PC-3 (cell line): ENCODE data around the gene STUM. TPM values are rescaled to one million over a fixed set of nuclear protein-coding genes. Genes with fewer than 3 reads are reported as not detected.
A peak's percentile ranks its signal among the peaks of the same experiment; 100 is the strongest.

Experiments
- ATAC-seq: fragments of 200-7000 bp; cut with Tn5 transposase; 2 replicates; pipeline ENCODE4 v1.9.1; 2020; ENCODE audit warnings: mild to moderate bottlenecking, moderate library complexity
- BruUV-seq: library from RNA; stranded (reverse); fragments of 400-500 nt; replicated peaks from 2 replicates; lab custom pipeline; 2021; lab: Mats Ljungman, UMichigan
- CTCF ChIA-PET: fragments of 300-600 bp; sonication (Branson Sonifier 250); formaldehyde crosslinking; loops from one replicate; lab custom pipeline; 2022; ENCODE audit warnings: antibody characterized with exemption; lab: Charles Lee
- POLR2A ChIA-PET: fragments of 300-600 bp; sonication (Branson Sonifier 250); formaldehyde crosslinking; loops from one replicate; lab custom pipeline; 2022; ENCODE audit warnings: antibody characterized with exemption; ENCODE audit not compliant: unreplicated experiment; lab: Charles Lee
- DNase-seq: peaks from one replicate; pipeline ENCODE4 v3.0.0-alpha.2; 2015
- H2AFZ ChIP-seq: fragments of 300-600 bp; sonication (generic); 2 replicates; pipeline ENCODE4 v1.6.0; 2016; ENCODE audit warnings: antibody characterized with exemption, low read length
- H3F3A ChIP-seq: fragments of 300-600 bp; sonication (generic); one replicate; pipeline ENCODE4 v1.6.0; 2017; ENCODE audit warnings: antibody characterized with exemption, low read length, control low read depth, mild to moderate bottlenecking; ENCODE audit not compliant: unreplicated experiment
- H3K27ac ChIP-seq: fragments of 300-600 bp; sonication (generic); 2 replicates; pipeline ENCODE4 v1.5.1; 2016; ENCODE audit warnings: mild to moderate bottlenecking, low read length
- H3K27me3 ChIP-seq: fragments of 300-600 bp; sonication (generic); 2 replicates; pipeline ENCODE4 v1.6.1; 2016; ENCODE audit warnings: low read length, mixed read lengths
- H3K36me3 ChIP-seq: fragments of 300-600 bp; sonication (generic); 2 replicates; pipeline ENCODE4 v1.6.1; 2016; ENCODE audit warnings: low read depth, mixed run types, low read length, mixed read lengths
- H3K4me1 ChIP-seq: fragments of 300-600 bp; sonication (generic); 2 replicates; pipeline ENCODE4 v1.5.1; 2016; ENCODE audit warnings: low read length; ENCODE audit not compliant: insufficient read depth
- H3K4me2 ChIP-seq: fragments of 300-600 bp; sonication (generic); 2 replicates; pipeline ENCODE4 v1.6.0; 2016; ENCODE audit warnings: low read length
- H3K4me3 ChIP-seq: fragments of 300-600 bp; sonication (generic); 2 replicates; pipeline ENCODE4 v1.5.1; 2016; ENCODE audit warnings: mild to moderate bottlenecking, low read length, mixed read lengths
- H3K79me2 ChIP-seq: fragments of 300-600 bp; sonication (generic); 2 replicates; pipeline ENCODE4 v1.6.1; 2017; ENCODE audit warnings: low read length, mixed read lengths
- H3K9ac ChIP-seq: fragments of 300-600 bp; sonication (generic); 2 replicates; pipeline ENCODE4 v1.6.0; 2016; ENCODE audit warnings: mild to moderate bottlenecking, low read length
- H3K9me2 ChIP-seq: fragments of 300-600 bp; sonication (generic); replicated peaks from 2 replicates; pipeline ENCODE4 v1.6.1; 2016; ENCODE audit warnings: mixed run types, low read length, mixed read lengths
- H3K9me3 ChIP-seq: fragments of 300-600 bp; sonication (generic); 2 replicates; pipeline ENCODE4 v1.6.1; 2016; ENCODE audit warnings: low read length, mixed read lengths
- H4K20me1 ChIP-seq: fragments of 300-600 bp; sonication (generic); 2 replicates; pipeline ENCODE4 v1.6.1; 2016; ENCODE audit warnings: low read length, mixed read lengths
- EZH2 ChIP-seq: fragments of 300-600 bp; sonication (generic); IDR thresholded peaks from one replicate; pipeline ENCODE4 v1.6.1; 2017; ENCODE audit warnings: antibody characterized with exemption, mild to moderate bottlenecking, low read length; ENCODE audit not compliant: unreplicated experiment
- EZH2phosphoT487 ChIP-seq: fragments of 300-600 bp; sonication (generic); IDR thresholded peaks from 2 replicates; pipeline ENCODE4 v1.6.1; 2018; ENCODE audit warnings: mild to moderate bottlenecking, antibody characterized with exemption, low read length, borderline replicate concordance
- intact Hi-C: fragments of 100-400 bp; cut with micrococcal nuclease; formaldehyde crosslinking; loops from 2 replicates; pipeline ENCODE4 v1.9.0; 2023
- total RNA-seq: library from RNA; depleted of rRNA; stranded (reverse); fragments of >200 nt; gene quantifications from 2 replicates; pipeline ENCODE4 v1.2.3, GENCODE V29; 2014
- TF ChIP-seq, protein P1 (sequence below): fragments of 300-600 bp; sonication (generic); conservative IDR thresholded peaks from 2 replicates; pipeline ENCODE4 v1.5.1; 2017; ENCODE audit warnings: antibody characterized with exemption, low read depth, mild to moderate bottlenecking, low read length

Gene STUM
- total RNA-seq, 1 experiment from 2014 or later, result 0.58 TPM

GRCh38 chr1:226646026-226646869 is 97.7 kb downstream of the STUM start:
- no TSS peak for BruUV-seq

DNA sequence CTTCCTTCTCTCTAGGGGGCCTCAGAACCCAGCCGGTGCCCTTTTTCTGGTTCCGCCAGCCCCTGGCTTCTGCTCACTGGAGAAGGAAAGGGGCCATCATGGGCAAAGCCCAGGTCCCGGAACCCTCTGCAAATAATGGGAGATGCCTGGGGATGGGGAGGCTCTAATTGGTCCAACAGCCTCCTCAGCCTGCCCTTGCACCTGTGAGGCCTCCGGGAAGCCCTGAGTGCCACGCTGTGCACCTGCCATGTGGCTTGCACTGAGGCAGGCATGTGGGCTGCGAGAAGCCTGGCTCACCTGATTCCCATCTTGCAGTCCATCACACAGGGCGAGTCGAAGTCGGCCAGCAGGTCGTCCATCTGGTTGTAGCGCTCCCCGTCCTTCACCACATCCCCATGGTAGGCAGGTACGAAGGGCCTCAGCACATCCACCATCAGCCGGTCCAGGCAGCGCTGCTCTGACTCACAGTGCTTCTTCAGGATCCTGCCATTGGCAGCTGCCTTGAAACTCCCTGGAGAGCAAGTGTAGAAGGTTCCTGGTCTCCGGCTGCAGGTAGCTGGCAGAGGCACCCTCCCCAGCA is 98.4 kb downstream of the STUM start:
- no peaks in the 10 kb centered on the region for H3K27me3 ChIP-seq
- H3K4me2 ChIP-seq, result no peak overlapping the region
- POLR2A ChIA-PET, result no interaction called here
- CTCF ChIA-PET, result no interaction called here
- no peaks in the 10 kb centered on the region for H3K9me3 ChIP-seq
- BruUV-seq, result no TSS peak
- ATAC-seq (no peak), DNase-seq (no peak)
- no peaks in the 10 kb centered on the region for H4K20me1 ChIP-seq
- H3K36me3 ChIP-seq, result 0 out of 2 replicates have a peak, but pooled peaks cover 3% of the 10 kb centered on the region
- TF ChIP-seq EZH2, result no peak
- TF ChIP-seq, protein P1, sequence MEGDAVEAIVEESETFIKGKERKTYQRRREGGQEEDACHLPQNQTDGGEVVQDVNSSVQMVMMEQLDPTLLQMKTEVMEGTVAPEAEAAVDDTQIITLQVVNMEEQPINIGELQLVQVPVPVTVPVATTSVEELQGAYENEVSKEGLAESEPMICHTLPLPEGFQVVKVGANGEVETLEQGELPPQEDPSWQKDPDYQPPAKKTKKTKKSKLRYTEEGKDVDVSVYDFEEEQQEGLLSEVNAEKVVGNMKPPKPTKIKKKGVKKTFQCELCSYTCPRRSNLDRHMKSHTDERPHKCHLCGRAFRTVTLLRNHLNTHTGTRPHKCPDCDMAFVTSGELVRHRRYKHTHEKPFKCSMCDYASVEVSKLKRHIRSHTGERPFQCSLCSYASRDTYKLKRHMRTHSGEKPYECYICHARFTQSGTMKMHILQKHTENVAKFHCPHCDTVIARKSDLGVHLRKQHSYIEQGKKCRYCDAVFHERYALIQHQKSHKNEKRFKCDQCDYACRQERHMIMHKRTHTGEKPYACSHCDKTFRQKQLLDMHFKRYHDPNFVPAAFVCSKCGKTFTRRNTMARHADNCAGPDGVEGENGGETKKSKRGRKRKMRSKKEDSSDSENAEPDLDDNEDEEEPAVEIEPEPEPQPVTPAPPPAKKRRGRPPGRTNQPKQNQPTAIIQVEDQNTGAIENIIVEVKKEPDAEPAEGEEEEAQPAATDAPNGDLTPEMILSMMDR, result no peak
- no peak for TF ChIP-seq EZH2phosphoT487
- no peak overlapping the region for H3K9ac ChIP-seq
- H3K27ac ChIP-seq, result no peak overlapping the region
- no peak overlapping the region for H3K4me3 ChIP-seq
- intact Hi-C loops, result no loop called here
- no peaks in the 10 kb centered on the region for H3F3A ChIP-seq
- no peaks in the 10 kb centered on the region for H3K9me2 ChIP-seq
- no peak overlapping the region for H2AFZ ChIP-seq
- peaks cover 37% of the 10 kb centered on the region for H3K4me1 ChIP-seq
- no peaks in the 10 kb centered on the region for H3K79me2 ChIP-seq

More at GRCh38 chr1:226646026-226646869, 97.7 kb downstream of the STUM start:
- POLR2A ChIA-PET, result no interaction called here
- Histone ChIP-seq H3K27ac (no peak overlapping the region), H3K4me3 (no peak overlapping the region), H3K27me3 (no peaks in the 10 kb centered on the region), H3K4me1 (peaks cover 37% of the 10 kb centered on the region), H3K9me3 (no peaks in the 10 kb centered on the region), H3K36me3 (0 out of 2 replicates have a peak, but pooled peaks cover 3% of the 10 kb centered on the region), H4K20me1 (no peaks in the 10 kb centered on the region), H3K9ac (no peak overlapping the region), H3K4me2 (no peak overlapping the region), H3K9me2 (no peaks in the 10 kb centered on the region), H2AFZ (no peak overlapping the region), H3K79me2 (no peaks in the 10 kb centered on the region), H3F3A (no peaks in the 10 kb centered on the region)
- TF ChIP-seq EZH2phosphoT487 (no peak), EZH2 (no peak)
- TF ChIP-seq, protein P1, result no peak
- DNase-seq (peak; percentile 64), ATAC-seq (no peak)
- intact Hi-C loops, result no loop called here
- CTCF ChIA-PET, result interaction anchor here (0.6 kb wide), 1 partner anchor 182 kb away, joined by 3 read pairs; no protein-coding TSS in a partner anchor
